ENCODE results near the gene KIF6.

GRCh38 chr6:39433630-39434029 is 291.6 kb downstream of the KIF6 start:
- TF ChIP-seq CTCF (IDR thresholded peaks at IDR 0.05; ENCODE audit: low read length) (no peak), EZH2 (IDR thresholded peaks at IDR 0.05; ENCODE audit: borderline replicate concordance, low read length) (no peak)

All from OCI-LY1 (cell line).